ENCODE results near the gene ALDH1A3.

DNA sequence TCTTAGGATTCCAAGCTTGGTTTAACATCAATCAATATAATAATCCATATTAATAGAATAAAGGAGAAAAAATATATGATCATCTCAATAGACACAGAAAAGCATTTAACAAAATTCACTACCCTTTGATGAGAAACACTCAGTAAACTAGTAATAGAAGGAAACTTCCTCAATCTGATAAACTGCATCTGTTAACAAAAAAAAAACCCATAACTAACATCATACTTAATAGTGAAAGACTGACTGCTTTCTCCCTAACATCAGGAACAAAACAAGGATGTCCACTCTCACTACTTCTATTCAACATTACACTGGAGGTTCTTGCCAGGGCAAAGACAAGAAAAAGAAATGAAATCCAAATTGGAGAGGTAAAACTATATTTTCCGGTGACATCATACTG lies 70.1 kb downstream of the ALDH1A3 start:
- TF ChIP-seq, protein P1, sequence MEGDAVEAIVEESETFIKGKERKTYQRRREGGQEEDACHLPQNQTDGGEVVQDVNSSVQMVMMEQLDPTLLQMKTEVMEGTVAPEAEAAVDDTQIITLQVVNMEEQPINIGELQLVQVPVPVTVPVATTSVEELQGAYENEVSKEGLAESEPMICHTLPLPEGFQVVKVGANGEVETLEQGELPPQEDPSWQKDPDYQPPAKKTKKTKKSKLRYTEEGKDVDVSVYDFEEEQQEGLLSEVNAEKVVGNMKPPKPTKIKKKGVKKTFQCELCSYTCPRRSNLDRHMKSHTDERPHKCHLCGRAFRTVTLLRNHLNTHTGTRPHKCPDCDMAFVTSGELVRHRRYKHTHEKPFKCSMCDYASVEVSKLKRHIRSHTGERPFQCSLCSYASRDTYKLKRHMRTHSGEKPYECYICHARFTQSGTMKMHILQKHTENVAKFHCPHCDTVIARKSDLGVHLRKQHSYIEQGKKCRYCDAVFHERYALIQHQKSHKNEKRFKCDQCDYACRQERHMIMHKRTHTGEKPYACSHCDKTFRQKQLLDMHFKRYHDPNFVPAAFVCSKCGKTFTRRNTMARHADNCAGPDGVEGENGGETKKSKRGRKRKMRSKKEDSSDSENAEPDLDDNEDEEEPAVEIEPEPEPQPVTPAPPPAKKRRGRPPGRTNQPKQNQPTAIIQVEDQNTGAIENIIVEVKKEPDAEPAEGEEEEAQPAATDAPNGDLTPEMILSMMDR (IDR thresholded peaks at IDR 0.05), result no peak
- TF ChIP-seq POLR2A (IDR thresholded peaks at IDR 0.05), result no peak

Data from thyroid gland (tissue), 4 donors.